ENCODE results near the gene MAP3K1.

Gene MAP3K1

GRCh38 chr5:56814963-56815657, at the start of gene MAP3K1 (continued):
- TF ChIP-seq TCF7L2 (IDR thresholded peaks at IDR 0.05; ENCODE audit: borderline replicate concordance, low read depth, low read length): no peak
- TF ChIP-seq YY2 (tag by site-specific recombination; IDR thresholded peaks at IDR 0.05): no peak
- no peak for TF ChIP-seq ZNF548 (tag by site-specific recombination; IDR thresholded peaks at IDR 0.05)
- peak; percentile 25; the same call in 1 of the 2 replicates for TF ChIP-seq PBX3 (CRISPR knock-in tag; IDR thresholded peaks at IDR 0.05)
- no peak for TF ChIP-seq ZNF214 (tag by site-specific recombination; IDR thresholded peaks at IDR 0.05; ENCODE audit: borderline replicate concordance)
- peak; percentile 74 for TF ChIP-seq KLF8 (tag by site-specific recombination; IDR thresholded peaks at IDR 0.05)
- TF ChIP-seq ZNF23 (tag by site-specific recombination; IDR thresholded peaks at IDR 0.05; ENCODE audit: borderline replicate concordance): no peak
- no peak for TF ChIP-seq ZNF174 (tag by site-specific recombination; IDR thresholded peaks at IDR 0.05)
- no peak for TF ChIP-seq ZNF169 (tag by site-specific recombination; IDR thresholded peaks at IDR 0.05)
- TF ChIP-seq ZFP37 (tag by site-specific recombination; IDR thresholded peaks at IDR 0.05): 0 out of 2 replicates have a peak, but pooled peaks have one; percentile 57
- TF ChIP-seq ZNF521 (tag by site-specific recombination; IDR thresholded peaks at IDR 0.05): no peak
- peak; percentile 65 for TF ChIP-seq EGR2 (tag by site-specific recombination; IDR thresholded peaks at IDR 0.05; ENCODE audit: low read depth)
- no peak for TF ChIP-seq ELK4 (IDR thresholded peaks at IDR 0.05; ENCODE audit: borderline replicate concordance, low read depth, low read length)
- no peak for TF ChIP-seq SALL2 (tag by site-specific recombination; IDR thresholded peaks at IDR 0.05; ENCODE audit: borderline replicate concordance)
- TF ChIP-seq ZNF585B (tag by site-specific recombination; IDR thresholded peaks at IDR 0.05): no peak
- no peak for TF ChIP-seq ZNF664 (tag by site-specific recombination; IDR thresholded peaks at IDR 0.05)
- TF ChIP-seq ZBTB11 (tag by site-specific recombination; conservative IDR thresholded peaks at IDR 0.05; ENCODE audit: low read depth): 0 out of 2 replicates have a peak, but pooled peaks have one; percentile 17
- TF ChIP-seq ZNF561 (tag by site-specific recombination; IDR thresholded peaks at IDR 0.05; ENCODE audit: borderline replicate concordance): peak; percentile 13; the same call in 1 of the 2 replicates
- TF ChIP-seq ZBTB48 (tag by site-specific recombination; IDR thresholded peaks at IDR 0.05): no peak
- 0 out of 2 replicates have a peak, but pooled peaks have one; percentile 27 for TF ChIP-seq ZNF394 (tag by site-specific recombination; IDR thresholded peaks at IDR 0.05; ENCODE audit: borderline replicate concordance)
- TF ChIP-seq ZNF514 (tag by site-specific recombination; IDR thresholded peaks at IDR 0.05): no peak
- TF ChIP-seq SP7 (tag by site-specific recombination; IDR thresholded peaks at IDR 0.05): 0 out of 2 replicates have a peak, but pooled peaks have one; percentile 37
- no peak for TF ChIP-seq ZNF311 (tag by site-specific recombination; IDR thresholded peaks at IDR 0.05; ENCODE audit: borderline replicate concordance)
- TF ChIP-seq KLF16 (tag by site-specific recombination; IDR thresholded peaks at IDR 0.05): no peak
- no peak for TF ChIP-seq ZNF707 (tag by site-specific recombination; IDR thresholded peaks at IDR 0.05)
- TF ChIP-seq ZEB2 (tag by site-specific recombination; IDR thresholded peaks at IDR 0.05): no peak; the same call in 1 of the 2 replicates
- no peak for TF ChIP-seq ZNF596 (tag by site-specific recombination; IDR thresholded peaks at IDR 0.05)
- TF ChIP-seq ZNF777 (tag by site-specific recombination; IDR thresholded peaks at IDR 0.05; ENCODE audit: borderline replicate concordance): no peak
- TF ChIP-seq ZNF24 (tag by site-specific recombination; IDR thresholded peaks at IDR 0.05): 0 out of 2 replicates have a peak, but pooled peaks have one; percentile 7
